HG03139 (cell line): ENCODE data around the gene GALNT2.
A peak's percentile ranks its signal among the peaks of the same experiment; 100 is the strongest.

Source experiments
- ATAC-seq: cut with Tn5 transposase; IDR thresholded peaks from one replicate; pipeline ENCODE4 v1.9.1; 2021; ENCODE audit not compliant: unreplicated experiment

GALNT2 gene

DNA sequence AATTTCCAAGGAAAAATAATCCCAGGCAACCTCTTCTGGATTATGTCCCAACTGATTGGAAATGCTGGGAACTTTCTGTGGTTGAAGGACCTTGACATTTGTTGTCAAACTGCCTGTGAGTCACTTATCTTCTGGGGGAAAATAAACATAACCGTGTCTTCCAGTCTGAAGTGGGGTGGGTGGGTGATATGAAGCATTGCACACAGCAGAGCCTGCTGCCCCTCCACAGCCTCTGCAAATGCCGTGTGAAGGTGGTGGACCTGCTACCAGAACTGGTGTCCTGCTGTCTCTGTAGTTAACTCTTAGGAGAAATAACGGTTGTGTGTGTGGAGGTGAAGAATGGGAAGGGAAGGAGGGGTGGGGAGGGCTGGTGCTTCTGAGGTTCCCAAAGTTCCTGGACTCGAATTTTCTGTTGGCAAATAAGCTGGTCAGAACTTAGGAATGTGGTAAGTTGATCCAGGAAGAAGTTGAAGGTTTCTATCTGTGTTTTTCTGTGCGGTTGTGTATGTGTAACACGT, 23.2 kb downstream of the GALNT2 start:
- ATAC-seq: no peak

- ATAC-seq: no peak
These were observed 24.6 kb downstream of the GALNT2 start for GRCh38 chr1:230091473-230092231.

DNA sequence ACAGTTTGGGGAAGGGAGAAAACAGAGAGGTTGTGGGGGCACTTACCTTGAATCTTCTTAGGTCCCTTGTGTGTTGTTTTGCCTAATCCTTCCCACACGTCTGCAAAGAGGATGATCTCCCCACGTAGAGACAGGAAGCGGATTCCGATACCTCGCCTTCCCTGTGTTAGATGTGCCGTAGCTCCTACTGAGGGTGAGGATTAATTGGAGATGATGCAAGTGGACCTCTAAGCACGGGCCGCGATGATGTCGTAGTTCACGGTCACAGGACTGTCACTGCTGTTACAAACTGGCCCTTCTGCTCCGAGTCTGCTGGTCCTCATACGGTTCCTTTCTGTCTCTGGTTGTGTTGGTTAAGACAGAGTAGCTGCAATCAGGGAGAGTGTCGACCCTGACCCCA, 27.7 kb downstream of the GALNT2 start:
- ATAC-seq: no peak

GRCh38 chr1:230095938-230096337, 28.9 kb downstream of the GALNT2 start:
- ATAC-seq: no peak

- no peak for ATAC-seq
These were observed 30.3 kb downstream of the GALNT2 start for GRCh38 chr1:230097370-230097769.

- no peak for ATAC-seq
These were observed 31.7 kb downstream of the GALNT2 start for GRCh38 chr1:230098723-230099122.

DNA sequence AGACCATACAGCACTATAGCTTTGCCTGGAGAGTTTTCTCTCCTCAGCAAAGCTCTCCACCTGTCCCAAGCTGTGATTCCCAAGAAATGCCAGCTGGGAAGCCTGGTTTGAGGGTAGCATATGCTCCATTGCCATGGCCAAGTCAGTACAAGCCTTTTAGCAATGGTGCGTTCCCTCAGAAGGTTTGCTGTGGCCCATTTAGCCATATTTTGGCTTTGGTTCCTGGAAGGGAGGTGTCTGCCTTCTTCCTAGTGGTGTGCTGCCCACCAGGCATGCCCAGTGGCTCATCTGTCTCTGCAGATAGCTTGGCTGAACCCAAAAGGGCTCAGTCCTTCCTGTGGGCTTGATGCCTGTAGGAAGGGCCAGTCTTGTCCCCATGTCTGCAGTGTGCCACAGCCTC, 32.4 kb downstream of the GALNT2 start:
- ATAC-seq: no peak

DNA sequence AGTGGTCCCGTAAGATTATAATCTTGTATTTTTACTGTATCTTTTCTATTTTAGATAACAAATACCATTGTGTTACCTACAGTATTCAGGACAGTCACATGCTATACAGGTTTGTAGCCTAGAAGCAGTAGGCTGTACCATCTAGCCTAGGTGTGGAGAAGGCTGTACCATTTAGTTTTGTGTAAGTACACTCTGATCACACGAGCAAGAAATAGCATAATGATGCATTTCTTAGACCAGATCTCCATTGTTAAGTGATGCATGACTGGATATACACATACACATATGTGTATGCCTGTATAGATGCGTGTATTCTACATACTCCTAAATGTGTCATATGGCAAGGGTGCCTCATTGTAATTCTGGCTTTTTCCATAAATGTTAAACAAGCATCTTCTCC, 33.9 kb downstream of the GALNT2 start:
- ATAC-seq: no peak

- ATAC-seq: no peak
These were observed 34.5 kb downstream of the GALNT2 start for GRCh38 chr1:230101556-230101955.

DNA sequence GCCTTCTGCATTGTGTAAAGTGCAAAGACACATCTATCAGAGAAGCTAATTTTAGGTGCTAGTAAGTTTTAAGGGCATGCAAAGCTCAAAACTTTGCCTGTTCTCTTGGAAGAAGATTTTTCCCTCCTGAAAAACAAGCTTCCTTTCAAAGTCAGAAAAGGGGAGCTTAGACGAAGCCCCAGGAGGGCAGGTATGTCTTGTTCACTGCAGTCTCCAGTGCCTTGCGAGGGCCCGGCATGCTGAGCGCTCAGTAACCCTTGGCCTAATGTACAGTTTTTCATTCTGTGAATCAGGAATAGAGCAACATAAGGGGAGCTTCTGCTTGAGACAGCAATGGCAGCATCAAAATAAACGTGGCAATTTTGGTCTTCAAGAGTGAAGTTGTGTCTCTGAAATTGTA, 35.0 kb downstream of the GALNT2 start:
- no peak for ATAC-seq

DNA sequence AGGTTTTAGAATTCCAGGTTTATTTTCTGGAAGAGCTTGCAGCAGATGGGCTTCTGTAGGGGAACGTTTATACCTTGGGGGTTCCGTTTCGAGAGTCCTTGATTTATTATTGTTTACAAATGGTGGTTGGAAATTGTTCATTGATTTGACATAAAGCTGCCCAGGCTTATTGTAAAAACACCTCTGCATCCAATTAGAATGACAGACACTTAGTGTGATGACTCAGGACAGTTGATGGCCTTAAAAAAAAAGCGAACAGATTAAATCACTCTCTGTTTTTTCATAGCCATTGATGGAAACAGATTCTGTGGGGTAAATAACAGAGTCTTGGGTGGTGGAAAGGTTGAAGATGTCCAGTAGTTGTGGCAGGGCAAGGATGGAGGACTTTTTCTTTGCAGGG, 35.4 kb downstream of the GALNT2 start:
- no peak for ATAC-seq

- no peak for ATAC-seq
These were observed 36.5 kb downstream of the GALNT2 start for GRCh38 chr1:230103306-230104173.

DNA sequence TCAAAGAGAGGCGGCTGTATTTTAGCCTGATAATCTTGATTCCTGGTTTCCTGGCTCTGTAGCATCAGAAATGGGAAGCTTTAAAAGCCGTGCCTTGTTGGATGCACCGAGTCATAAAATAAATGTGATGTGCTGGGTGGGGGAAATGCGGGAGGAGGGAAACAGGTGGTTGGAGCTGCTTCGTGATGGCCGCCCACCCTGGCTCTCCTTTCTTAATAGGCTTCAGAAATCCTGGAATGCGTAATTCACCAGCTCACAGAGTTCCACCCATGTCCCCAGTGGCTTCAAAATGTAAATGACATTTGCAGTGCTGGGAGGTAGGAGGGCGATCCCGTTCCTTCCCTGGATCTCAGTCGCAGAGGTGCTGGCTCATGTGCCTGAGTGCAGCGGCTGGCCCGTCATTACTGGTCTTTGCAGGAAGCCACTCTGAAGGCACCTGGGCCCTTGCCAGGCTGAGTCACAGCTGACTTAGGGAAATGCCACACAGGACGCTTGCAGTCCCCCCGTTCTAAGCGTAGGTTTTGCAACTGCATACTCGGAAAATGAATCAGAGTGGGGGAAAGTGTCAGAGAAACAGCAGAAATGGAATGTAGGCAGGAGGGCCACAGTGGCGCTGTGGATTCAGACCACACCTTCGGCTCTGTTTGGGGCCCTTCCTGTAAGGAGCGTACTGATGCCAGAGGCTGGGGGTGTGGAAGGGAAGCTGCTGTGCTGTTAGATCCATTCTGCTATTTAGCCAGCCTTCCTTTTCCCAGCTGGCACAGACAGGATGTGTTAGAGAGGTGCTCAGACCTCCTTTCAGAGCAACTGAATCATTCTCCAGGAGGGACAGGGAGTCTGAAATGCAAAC, 37.6 kb downstream of the GALNT2 start:
- ATAC-seq: peak; percentile 46

- ATAC-seq: no peak
These were observed 38.3 kb downstream of the GALNT2 start for GRCh38 chr1:230105245-230105753.

DNA sequence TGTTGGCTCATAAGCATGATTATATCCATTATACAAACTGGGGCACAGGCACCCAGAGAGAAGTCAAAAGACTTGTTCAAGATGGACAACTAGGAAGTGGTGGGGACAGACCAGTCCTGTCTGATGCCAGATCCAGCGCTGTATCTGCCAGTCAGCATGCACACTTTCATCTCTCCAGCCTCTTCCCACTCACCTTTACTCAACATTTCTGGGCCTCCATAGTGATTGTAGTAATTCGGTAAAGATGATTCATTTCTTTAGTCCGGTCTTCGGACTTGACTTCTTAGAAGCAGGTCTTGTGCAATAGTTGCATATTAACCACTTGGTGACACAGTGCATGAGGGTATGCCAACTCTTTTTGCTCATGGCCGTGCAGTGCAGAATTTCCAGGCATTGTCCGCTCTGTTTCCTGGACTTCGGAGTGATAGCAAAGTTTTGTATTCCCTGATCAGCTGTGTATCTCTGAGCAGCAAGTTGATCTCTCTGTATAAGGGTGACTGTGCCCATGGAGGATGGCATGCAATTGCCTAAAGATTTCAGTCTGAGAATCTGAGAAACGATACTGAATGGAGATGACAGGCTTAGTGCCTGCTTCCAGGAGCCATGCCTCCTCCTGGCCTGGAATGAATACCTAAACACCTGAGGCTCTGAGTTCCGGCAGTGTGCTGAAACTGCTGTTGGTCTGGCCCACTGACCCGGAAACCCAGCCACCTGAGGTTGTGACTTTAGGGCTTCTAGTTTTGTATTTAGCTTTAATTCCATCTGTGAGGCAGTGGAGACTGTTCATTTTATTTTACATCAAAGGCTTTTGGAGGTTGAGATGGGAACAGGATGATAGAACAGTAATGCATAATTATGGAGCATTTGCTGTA, 39.0 kb downstream of the GALNT2 start:
- ATAC-seq: no peak

DNA sequence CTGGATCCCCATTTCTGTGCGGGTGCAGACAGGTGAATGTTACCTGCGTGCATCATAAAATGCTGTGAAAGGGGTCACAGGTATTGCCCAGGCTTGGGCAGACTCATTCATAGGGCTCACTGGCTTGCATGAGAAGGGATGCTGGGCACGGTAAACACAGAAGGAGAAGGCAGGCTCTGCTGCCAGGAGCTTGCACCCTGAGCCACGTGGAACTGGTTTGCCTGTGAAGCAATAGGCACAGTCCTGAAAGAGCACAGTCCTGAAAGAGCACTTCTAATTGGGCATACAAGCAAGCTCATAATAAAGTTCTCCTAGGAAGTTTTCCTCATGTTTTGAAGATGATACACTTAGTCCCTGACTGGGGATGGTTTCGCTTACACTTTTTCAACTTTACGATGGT, 40.9 kb downstream of the GALNT2 start:
- ATAC-seq: no peak

DNA sequence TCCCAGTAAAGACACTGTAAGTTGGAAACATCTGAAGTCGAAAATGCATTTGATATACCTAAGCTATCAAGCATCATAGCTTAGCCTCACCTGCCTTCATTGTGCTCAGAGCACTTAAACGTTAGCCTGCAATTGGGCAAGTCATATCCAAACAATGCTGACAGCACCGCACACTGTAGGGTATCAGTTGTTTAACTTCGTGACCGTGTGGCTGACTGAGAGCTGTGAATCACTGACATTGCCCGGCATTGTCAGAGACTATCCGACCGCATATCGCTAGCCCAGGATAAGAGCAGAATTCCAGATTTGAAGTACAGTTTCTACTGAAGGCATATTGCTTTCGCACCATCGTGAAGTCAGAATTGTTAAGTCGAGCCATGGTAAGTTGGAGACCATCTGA, 41.5 kb downstream of the GALNT2 start:
- ATAC-seq: no peak

DNA sequence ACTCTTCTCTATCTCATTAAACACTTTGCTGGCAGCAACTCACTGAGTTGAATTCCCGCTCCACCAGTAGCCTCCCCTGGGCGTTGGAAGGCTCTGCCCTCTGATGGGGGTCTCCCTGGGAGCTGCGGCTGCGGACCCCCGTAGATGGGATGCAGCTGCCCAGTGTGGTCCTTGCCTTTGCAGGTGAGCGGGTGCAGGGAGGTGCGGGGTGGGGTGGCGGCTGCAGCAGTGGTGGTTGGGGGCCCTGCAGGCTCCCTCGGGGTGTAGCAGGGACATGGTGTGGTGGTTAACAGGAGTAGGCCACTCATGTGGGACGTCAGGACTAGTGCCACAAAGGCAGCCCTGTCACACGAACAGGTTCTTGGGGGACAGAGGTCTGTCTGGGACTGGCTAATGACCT, 42.0 kb downstream of the GALNT2 start:
- ATAC-seq: no peak

GRCh38 chr1:230109895-230110667, 43.0 kb downstream of the GALNT2 start:
- ATAC-seq: peak; percentile 82
